HCT116 (cell line): Measurements from ENCODE around the gene GPRC5D. TPM values are rescaled to one million over a fixed set of nuclear protein-coding genes. Genes with fewer than 3 reads are reported as not detected.
A peak's percentile ranks its signal among the peaks of the same experiment; 100 is the strongest.

Experiments used
- ATAC-seq: fragments of 200-7000 bp; cut with Tn5 transposase; 2 replicates; pipeline ENCODE4 v1.9.1; 2020; ENCODE audit warnings: mild to moderate bottlenecking, moderate library complexity
- BruUV-seq: library from RNA; stranded (reverse); fragments of 400-500 nt; replicated peaks from 2 replicates; lab custom pipeline; 2021; lab: Mats Ljungman, UMichigan
- CTCF ChIA-PET: fragments of 300-600 bp; sonication (Branson Sonifier 250); formaldehyde crosslinking; loops from one replicate; lab custom pipeline; 2021; ENCODE audit warnings: antibody characterized with exemption; lab: Charles Lee
- POLR2A ChIA-PET: fragments of 300-600, 350-600 bp; sonication (Branson Sonifier 250); formaldehyde crosslinking; loops from one replicate; lab custom pipeline; 2021; ENCODE audit warnings: antibody characterized with exemption; lab: Charles Lee
- RAD21 ChIA-PET, 2 experiments: fragments of 300-600 bp; sonication (Branson Sonifier 250); formaldehyde crosslinking; loops; one replicate each; lab custom pipeline; 2023; ENCODE audit warnings: low total read pairs in 2 of 2; ENCODE audit not compliant: uncharacterized antibody in 2 of 2, unreplicated experiment in 2 of 2, low non-redundant PET in 1 of 2; lab: Charles Lee
- DNase-seq: peaks from one replicate; pipeline ENCODE4 v3.0.0-alpha.2; 2010; ENCODE audit warnings: low read depth, low spot score
- H2AFZ ChIP-seq: fragments of 200-600 bp; shearing (Covaris generic), sonication (generic); 2 replicates; pipeline ENCODE4 v1.6.1; 2017; ENCODE audit warnings: low read depth, mixed run types, mixed read lengths, antibody characterized with exemption, low read length; ENCODE audit not compliant: poor library complexity, severe bottlenecking
- H3K27ac ChIP-seq: 2 replicates; pipeline ENCODE4 v1.5.1; 2012; ENCODE audit warnings: low read depth, low read length
- H3K27me3 ChIP-seq: fragments of 200-600 bp; sonication (generic); 2 replicates; pipeline ENCODE4 v1.6.1; 2016; ENCODE audit warnings: mixed run types, low read length, mixed read lengths; ENCODE audit not compliant: insufficient read depth
- H3K36me3 ChIP-seq, 2 experiments: fragments of 200-500 bp in 1 of 2; fragments of 200-600 bp in 1 of 2; sonication (Bioruptor generic) in 1 of 2; sonication (generic) in 1 of 2; 2 replicates each; pipeline versions ENCODE4 v1.5.1 to v1.6.1; 2014 to 2016; ENCODE audit warnings: low read length in 2 of 2, inconsistent platforms in 1 of 2, mixed read lengths in 1 of 2, mixed run types in 1 of 2; ENCODE audit not compliant: insufficient read depth in 2 of 2, control insufficient read depth in 1 of 2
- H3K4me1 ChIP-seq, 2 experiments: fragments of 200-600 bp in 1 of 2; sonication (generic) in 1 of 2; 2 replicates each; pipeline versions ENCODE4 v1.5.1 to v1.6.1; 2012 to 2017; ENCODE audit warnings: low read length in 2 of 2, inconsistent platforms in 1 of 2, mild to moderate bottlenecking in 1 of 2, mixed read lengths in 1 of 2, mixed run types in 1 of 2, moderate library complexity in 1 of 2; ENCODE audit not compliant: insufficient read depth in 2 of 2, control insufficient read depth in 1 of 2
- H3K4me2 ChIP-seq: fragments of 200-600 bp; sonication (generic); 2 replicates; pipeline ENCODE4 v1.6.1; 2017; ENCODE audit warnings: mixed run types, low read length, mixed read lengths
- H3K4me3 ChIP-seq, 2 experiments: fragments of 200-600 bp in 1 of 2; sonication (generic) in 1 of 2; replicated peaks in 1 of 2; 2 replicates each; pipeline ENCODE4 v1.5.1; 2011 to 2016; ENCODE audit warnings: low read length in 2 of 2, control low read depth in 1 of 2, low read depth in 1 of 2, mild to moderate bottlenecking in 1 of 2, mixed read lengths in 1 of 2, mixed run types in 1 of 2
- H3K79me2 ChIP-seq: fragments of 200-600 bp; sonication (generic); 2 replicates; pipeline ENCODE4 v1.6.1; 2017; ENCODE audit warnings: mild to moderate bottlenecking, mixed run types, low read length, moderate library complexity, mixed read lengths; ENCODE audit not compliant: insufficient read depth
- H3K9ac ChIP-seq: fragments of 200-600 bp; sonication (generic); 2 replicates; pipeline ENCODE4 v1.6.1; 2016; ENCODE audit warnings: low read length, mixed read lengths
- H3K9me2 ChIP-seq: fragments of 200-600 bp; sonication (generic), shearing (Covaris generic); 2 replicates; pipeline ENCODE4 v1.6.1; 2017; ENCODE audit warnings: mixed run types, mild to moderate bottlenecking, moderate library complexity; ENCODE audit not compliant: insufficient read depth
- H3K9me3 ChIP-seq, 2 experiments: fragments of 200-500 bp in 1 of 2; fragments of 200-600 bp in 1 of 2; sonication (Bioruptor generic) in 1 of 2; sonication (generic) in 1 of 2; 2 replicates each; pipeline ENCODE4 v1.6.1; 2014 to 2017; ENCODE audit warnings: low read length in 2 of 2, mixed read lengths in 2 of 2, inconsistent platforms in 1 of 2, low read depth in 1 of 2, mild to moderate bottlenecking in 1 of 2, mixed run types in 1 of 2, moderate library complexity in 1 of 2; ENCODE audit not compliant: control insufficient read depth in 1 of 2, insufficient read depth in 1 of 2
- H4K20me1 ChIP-seq: fragments of 200-600 bp; sonication (generic), shearing (Covaris generic); 2 replicates; pipeline ENCODE4 v1.6.1; 2017; ENCODE audit warnings: mixed run types, mild to moderate bottlenecking, moderate library complexity; ENCODE audit not compliant: insufficient read depth
- CBX3 ChIP-seq: IDR thresholded peaks from 2 replicates; pipeline ENCODE4 v1.6.1; 2012; ENCODE audit warnings: low read depth
- CEBPB ChIP-seq: IDR thresholded peaks from 2 replicates; pipeline ENCODE4 v1.6.1; 2012; ENCODE audit warnings: low read depth
- EGR1 ChIP-seq: IDR thresholded peaks from 2 replicates; pipeline ENCODE4 v1.6.1; 2012; ENCODE audit warnings: low read depth
- FOSL1 ChIP-seq: IDR thresholded peaks from 2 replicates; pipeline ENCODE4 v1.6.1; 2012; ENCODE audit warnings: low read depth
- POLR2A ChIP-seq: IDR thresholded peaks from 2 replicates; pipeline ENCODE4 v1.7.0; 2011; ENCODE audit warnings: borderline replicate concordance; ENCODE audit not compliant: insufficient read depth, insufficient read length; ENCODE audit errors: extremely low read depth
- POLR2AphosphoS5 ChIP-seq: IDR thresholded peaks from 2 replicates; pipeline ENCODE4 v1.6.1; 2011; ENCODE audit warnings: mild to moderate bottlenecking, low read depth, low read length, moderate library complexity
- SIN3A ChIP-seq: IDR thresholded peaks from 2 replicates; pipeline ENCODE4 v1.6.1; 2012; ENCODE audit warnings: low read depth
- SP1 ChIP-seq: IDR thresholded peaks from 2 replicates; pipeline ENCODE4 v1.6.1; 2012; ENCODE audit warnings: low read depth
- ZFX ChIP-seq: fragments of 450-650 bp; IDR thresholded peaks from 2 replicates; pipeline ENCODE4 v1.6.1; 2017
- ZNF274 ChIP-seq: fragments of 200-500 bp; sonication (Bioruptor generic); IDR thresholded peaks from 2 replicates; pipeline ENCODE4 v1.6.1; 2014; ENCODE audit warnings: mild to moderate bottlenecking, low read depth, low read length, inconsistent platforms
- intact Hi-C: fragments of 100-400 bp; cut with micrococcal nuclease; formaldehyde crosslinking; loops from 2 replicates; pipeline ENCODE4 v1.10.0; 2022
- total RNA-seq: library from RNA; stranded (reverse); gene quantifications from one replicate; pipeline ENCODE4 v1.2.1, GENCODE V29; 2021; ENCODE audit not compliant: unreplicated experiment
- TF ChIP-seq, protein P1 (sequence below): IDR thresholded peaks from 2 replicates; pipeline ENCODE4 v1.6.1; 2012; ENCODE audit warnings: low read depth
- TF ChIP-seq, protein P2 (sequence below): IDR thresholded peaks from 2 replicates; pipeline ENCODE4 v1.6.1; 2011; ENCODE audit warnings: mild to moderate bottlenecking, low read length, moderate library complexity; ENCODE audit not compliant: insufficient replicate concordance; ENCODE audit errors: extremely low read depth
- TF ChIP-seq, protein P3 (sequence below): IDR thresholded peaks from 2 replicates; pipeline ENCODE4 v1.6.1; 2012

Gene GPRC5D
- total RNA-seq, 1 experiment from 2014 or later: not detected

DNA sequence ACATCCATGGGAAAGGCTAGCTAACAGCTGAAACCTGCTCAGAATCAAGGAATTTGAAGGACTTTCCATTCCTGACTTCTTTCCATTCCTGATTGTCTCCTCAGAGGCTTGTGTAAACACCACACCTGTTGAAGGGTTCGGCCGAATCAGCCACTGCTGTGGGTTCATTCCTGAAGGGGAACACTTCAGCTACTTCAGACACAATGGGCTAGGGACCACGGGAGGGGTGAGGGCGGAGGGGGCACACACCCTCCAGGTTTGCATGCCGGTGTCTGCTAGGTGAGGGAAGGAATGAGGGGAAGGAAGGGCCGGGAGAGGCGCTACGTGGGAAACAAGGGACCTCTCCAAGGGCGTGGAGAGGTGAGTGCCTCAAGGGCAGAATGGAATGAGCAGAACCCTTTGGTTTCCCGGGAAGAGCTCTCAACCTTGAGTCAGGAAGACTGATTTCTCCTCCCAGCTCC is 59.3 kb downstream of the GPRC5D start:
- DNase-seq (no peak), ATAC-seq (no peak)
- POLR2A ChIA-PET: interaction anchor here (0.9 to 3.9 kb wide), 6 partner anchors 8 to 103 kb away, joined by 3 to 66 read pairs (median 28); no protein-coding TSS in a partner anchor
- Histone ChIP-seq H3K9me3 (no peaks in the 10 kb centered on the region), H3K4me1 (peaks cover 57 to 90% of the 10 kb centered on the region in 2 experiments), H3K27me3 (no peaks in the 10 kb centered on the region), H3K36me3 (peaks cover 0 to 20% of the 10 kb centered on the region in 2 experiments; a peak in 1 of 4 replicates), H3K27ac (peak overlapping the region; percentile 93), H2AFZ (no peak overlapping the region), H3K9me2 (no peaks in the 10 kb centered on the region), H3K4me2 (peak overlapping the region; percentile 97), H3K9ac (peak overlapping the region; percentile 89), H4K20me1 (peaks cover 13% of the 10 kb centered on the region; the same call in 1 of the 2 replicates), H3K79me2 (peaks cover 67% of the 10 kb centered on the region), H3K4me3 (peak overlapping the region; percentile 59 to 91)
- RAD21 ChIA-PET: no interaction called here
- intact Hi-C loops: loop anchor here (5.0 to 10.0 kb wide), 2 partner anchors 105 to 168 kb away; partner anchors contain the start of gene APOLD1
- CTCF ChIA-PET: interaction anchor here (3.7 kb wide), 1 partner anchor 55 kb away, joined by 29 read pairs; no protein-coding TSS in a partner anchor
- TF ChIP-seq CEBPB (no peak), POLR2AphosphoS5 (0 out of 2 replicates have a peak, but pooled peaks have one; percentile 36)
- no TSS peak for BruUV-seq

DNA sequence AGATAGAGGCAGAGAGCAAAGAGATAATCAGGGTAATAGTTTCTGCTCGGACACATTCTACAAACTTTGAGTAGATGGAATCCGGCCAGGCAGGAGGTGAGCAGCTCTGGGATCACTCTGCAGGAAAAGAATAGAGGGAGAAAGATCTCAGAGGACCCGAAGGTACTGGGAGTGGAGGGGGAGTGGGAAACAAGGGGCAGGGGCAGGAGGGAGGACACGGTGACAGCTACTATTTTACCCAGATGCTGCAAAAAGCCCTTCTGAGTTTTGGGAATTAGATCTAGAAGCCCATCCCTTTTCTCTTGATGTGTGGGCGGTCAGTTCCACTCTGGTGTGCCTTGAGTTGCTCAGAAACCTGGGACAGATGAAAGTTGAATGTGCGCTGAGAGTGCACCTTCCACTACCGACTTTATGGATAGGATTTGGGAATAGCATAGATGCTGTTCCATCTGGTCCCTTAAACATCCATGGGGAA is 60.1 kb downstream of the GPRC5D start:
- ATAC-seq: no peak
- peaks cover 59% of the 10 kb centered on the region for H3K79me2 ChIP-seq
- H3K27ac ChIP-seq: peak overlapping the region; percentile 93
- TF ChIP-seq SP1: no peak
- TF ChIP-seq POLR2A: no peak
- TF ChIP-seq, protein P1, sequence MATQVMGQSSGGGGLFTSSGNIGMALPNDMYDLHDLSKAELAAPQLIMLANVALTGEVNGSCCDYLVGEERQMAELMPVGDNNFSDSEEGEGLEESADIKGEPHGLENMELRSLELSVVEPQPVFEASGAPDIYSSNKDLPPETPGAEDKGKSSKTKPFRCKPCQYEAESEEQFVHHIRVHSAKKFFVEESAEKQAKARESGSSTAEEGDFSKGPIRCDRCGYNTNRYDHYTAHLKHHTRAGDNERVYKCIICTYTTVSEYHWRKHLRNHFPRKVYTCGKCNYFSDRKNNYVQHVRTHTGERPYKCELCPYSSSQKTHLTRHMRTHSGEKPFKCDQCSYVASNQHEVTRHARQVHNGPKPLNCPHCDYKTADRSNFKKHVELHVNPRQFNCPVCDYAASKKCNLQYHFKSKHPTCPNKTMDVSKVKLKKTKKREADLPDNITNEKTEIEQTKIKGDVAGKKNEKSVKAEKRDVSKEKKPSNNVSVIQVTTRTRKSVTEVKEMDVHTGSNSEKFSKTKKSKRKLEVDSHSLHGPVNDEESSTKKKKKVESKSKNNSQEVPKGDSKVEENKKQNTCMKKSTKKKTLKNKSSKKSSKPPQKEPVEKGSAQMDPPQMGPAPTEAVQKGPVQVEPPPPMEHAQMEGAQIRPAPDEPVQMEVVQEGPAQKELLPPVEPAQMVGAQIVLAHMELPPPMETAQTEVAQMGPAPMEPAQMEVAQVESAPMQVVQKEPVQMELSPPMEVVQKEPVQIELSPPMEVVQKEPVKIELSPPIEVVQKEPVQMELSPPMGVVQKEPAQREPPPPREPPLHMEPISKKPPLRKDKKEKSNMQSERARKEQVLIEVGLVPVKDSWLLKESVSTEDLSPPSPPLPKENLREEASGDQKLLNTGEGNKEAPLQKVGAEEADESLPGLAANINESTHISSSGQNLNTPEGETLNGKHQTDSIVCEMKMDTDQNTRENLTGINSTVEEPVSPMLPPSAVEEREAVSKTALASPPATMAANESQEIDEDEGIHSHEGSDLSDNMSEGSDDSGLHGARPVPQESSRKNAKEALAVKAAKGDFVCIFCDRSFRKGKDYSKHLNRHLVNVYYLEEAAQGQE: no peak
- TF ChIP-seq POLR2AphosphoS5: no peak
- TF ChIP-seq, protein P2, sequence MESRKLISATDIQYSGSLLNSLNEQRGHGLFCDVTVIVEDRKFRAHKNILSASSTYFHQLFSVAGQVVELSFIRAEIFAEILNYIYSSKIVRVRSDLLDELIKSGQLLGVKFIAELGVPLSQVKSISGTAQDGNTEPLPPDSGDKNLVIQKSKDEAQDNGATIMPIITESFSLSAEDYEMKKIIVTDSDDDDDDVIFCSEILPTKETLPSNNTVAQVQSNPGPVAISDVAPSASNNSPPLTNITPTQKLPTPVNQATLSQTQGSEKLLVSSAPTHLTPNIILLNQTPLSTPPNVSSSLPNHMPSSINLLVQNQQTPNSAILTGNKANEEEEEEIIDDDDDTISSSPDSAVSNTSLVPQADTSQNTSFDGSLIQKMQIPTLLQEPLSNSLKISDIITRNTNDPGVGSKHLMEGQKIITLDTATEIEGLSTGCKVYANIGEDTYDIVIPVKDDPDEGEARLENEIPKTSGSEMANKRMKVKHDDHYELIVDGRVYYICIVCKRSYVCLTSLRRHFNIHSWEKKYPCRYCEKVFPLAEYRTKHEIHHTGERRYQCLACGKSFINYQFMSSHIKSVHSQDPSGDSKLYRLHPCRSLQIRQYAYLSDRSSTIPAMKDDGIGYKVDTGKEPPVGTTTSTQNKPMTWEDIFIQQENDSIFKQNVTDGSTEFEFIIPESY: no peak
- no peak for TF ChIP-seq ZFX
- TF ChIP-seq FOSL1: no peak
- no peak for TF ChIP-seq EGR1
- TF ChIP-seq, protein P3, sequence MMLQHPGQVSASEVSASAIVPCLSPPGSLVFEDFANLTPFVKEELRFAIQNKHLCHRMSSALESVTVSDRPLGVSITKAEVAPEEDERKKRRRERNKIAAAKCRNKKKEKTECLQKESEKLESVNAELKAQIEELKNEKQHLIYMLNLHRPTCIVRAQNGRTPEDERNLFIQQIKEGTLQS: no peak
- TF ChIP-seq ZNF274: no peak
- no peak for TF ChIP-seq CBX3
- no peak for TF ChIP-seq SIN3A

More for the DNA sequence above, 60.1 kb downstream of the GPRC5D start:
- RAD21 ChIA-PET: interaction anchor here (1.4 to 2.0 kb wide), 3 partner anchors 54 to 79 kb away, joined by 4 to 12 read pairs (median 10); partner anchors contain the start of gene DDX47 (in 1 of the 2)
- TSS peak; percentile 61 for BruUV-seq
- Histone ChIP-seq H3K4me3 (peak overlapping the region; percentile 59 to 91), H3K9me2 (no peaks in the 10 kb centered on the region), H3K4me1 (peaks cover 57 to 90% of the 10 kb centered on the region in 2 experiments), H3K27me3 (no peaks in the 10 kb centered on the region), H3K36me3 (peaks cover 0 to 19% of the 10 kb centered on the region in 2 experiments; a peak in 1 of 4 replicates), H2AFZ (no peak overlapping the region), H3K9me3 (no peaks in the 10 kb centered on the region), H3K9ac (peak overlapping the region; percentile 89), H3K4me2 (peak overlapping the region; percentile 97), H4K20me1 (peaks cover 11% of the 10 kb centered on the region; the same call in 1 of the 2 replicates)
- intact Hi-C loops: loop anchor here (1.0 to 10.0 kb wide), 6 partner anchors 20 to 167 kb away; partner anchors contain the start of genes APOLD1 and DDX47
- POLR2A ChIA-PET: interaction anchor here (0.5 to 3.9 kb wide), 17 partner anchors 9 to 1260 kb away, joined by 3 to 66 read pairs (median 7); no protein-coding TSS in a partner anchor
- DNase-seq: no peak
- CTCF ChIA-PET: interaction anchor here (1.4 to 3.7 kb wide), 3 partner anchors 19 to 103 kb away, joined by 3 to 29 read pairs (median 7); no protein-coding TSS in a partner anchor
